Duodenal mucosa (tissue), 2 donors: Measurements from ENCODE around the gene DENND6B.
"Not testable (repeated sequence)": the region's sequence is repeated elsewhere in the genome, so short reads cannot be mapped to it uniquely, and the experiment has no call there.

ENCODE experiments used
- H3K27ac ChIP-seq: one replicate; pipeline ENCODE4 v1.7.0; 2013; ENCODE audit warnings: low read depth, low read length
- H3K27me3 ChIP-seq, 2 donors: one replicate each; pipeline ENCODE4 v1.7.0; 2013; ENCODE audit warnings: low read length in 2 of 2, control low read depth in 1 of 2; ENCODE audit not compliant: insufficient read depth in 2 of 2, control insufficient read depth in 1 of 2
- H3K36me3 ChIP-seq, 2 donors: one replicate each; pipeline ENCODE4 v1.7.0; 2013; ENCODE audit warnings: low read length in 2 of 2, control low read depth in 1 of 2; ENCODE audit not compliant: insufficient read depth in 2 of 2, control insufficient read depth in 1 of 2
- H3K4me1 ChIP-seq, 2 donors: one replicate each; pipeline ENCODE4 v1.7.0; 2013; ENCODE audit warnings: low read length in 2 of 2, control low read depth in 1 of 2; ENCODE audit not compliant: insufficient read depth in 2 of 2, control insufficient read depth in 1 of 2
- H3K4me3 ChIP-seq, 2 donors: one replicate each; pipeline ENCODE4 v1.7.0; 2013; ENCODE audit warnings: low read length in 2 of 2, low read depth in 1 of 2
- H3K9ac ChIP-seq, 2 donors: one replicate each; pipeline ENCODE4 v1.7.0; 2013; ENCODE audit warnings: low read length in 2 of 2, low read depth in 1 of 2
- H3K9me3 ChIP-seq, 2 donors: one replicate each; pipeline ENCODE4 v1.7.0; 2013; ENCODE audit warnings: low read length in 2 of 2, control low read depth in 1 of 2; ENCODE audit not compliant: control insufficient read depth in 1 of 2

Gene DENND6B

DNA sequence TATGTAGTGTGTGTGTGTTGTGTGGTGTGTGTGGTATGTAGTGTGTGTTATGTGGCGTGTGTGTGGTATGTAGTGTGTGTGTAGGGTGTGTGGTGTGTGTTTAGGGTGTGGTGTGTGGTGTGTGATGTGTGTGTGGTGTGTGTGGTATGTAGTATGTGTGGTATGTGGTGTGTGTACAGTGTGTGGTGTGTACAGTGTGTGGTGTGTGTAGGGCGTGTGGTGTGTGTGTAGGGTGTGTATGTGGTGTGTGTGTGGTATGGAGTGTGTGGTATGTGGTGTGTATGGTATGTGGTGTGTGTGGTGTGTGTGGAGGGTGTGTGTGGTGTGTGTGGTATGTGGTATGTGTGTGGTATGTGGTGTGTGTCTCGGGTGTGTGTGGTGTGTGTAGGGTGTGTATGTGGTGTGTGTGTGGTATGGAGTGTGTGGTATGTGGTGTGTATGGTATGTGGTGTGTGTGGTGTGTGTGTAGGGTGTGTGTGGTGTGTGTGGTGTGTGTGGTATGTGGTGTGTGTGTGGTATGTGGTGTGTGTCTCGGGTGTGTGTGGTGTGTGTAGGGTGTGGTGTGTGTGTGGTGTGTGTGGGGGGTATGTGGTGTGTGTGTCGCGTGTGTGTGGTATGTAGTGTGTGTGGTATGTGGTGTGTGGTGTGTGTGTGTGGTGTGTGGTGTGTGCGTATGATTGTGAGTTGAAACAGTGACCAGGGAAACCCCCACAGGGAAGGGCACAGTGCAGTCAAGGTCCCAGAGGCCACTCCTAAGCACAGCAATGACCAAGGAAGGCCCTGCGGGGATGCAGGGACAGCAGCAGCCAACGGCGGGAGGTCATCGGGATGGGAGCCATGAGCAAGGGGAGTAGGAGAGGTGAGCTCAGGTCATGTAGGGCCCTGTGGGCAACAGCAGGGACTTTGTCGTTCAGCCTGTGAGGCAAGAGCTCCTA, 13.4 kb upstream of the DENND6B start:
- no peaks in the 10 kb centered on the region for H3K36me3 ChIP-seq
- no peak overlapping the region for H3K27ac ChIP-seq
- H3K4me3 ChIP-seq: no peak overlapping the region
- H3K9ac ChIP-seq: no peak overlapping the region
- H3K4me1 ChIP-seq: peaks cover 6 to 12% of the 10 kb centered on the region in 2 donors
- H3K27me3 ChIP-seq: no peaks in the 10 kb centered on the region
- H3K9me3 ChIP-seq: no peaks in the 10 kb centered on the region

DNA sequence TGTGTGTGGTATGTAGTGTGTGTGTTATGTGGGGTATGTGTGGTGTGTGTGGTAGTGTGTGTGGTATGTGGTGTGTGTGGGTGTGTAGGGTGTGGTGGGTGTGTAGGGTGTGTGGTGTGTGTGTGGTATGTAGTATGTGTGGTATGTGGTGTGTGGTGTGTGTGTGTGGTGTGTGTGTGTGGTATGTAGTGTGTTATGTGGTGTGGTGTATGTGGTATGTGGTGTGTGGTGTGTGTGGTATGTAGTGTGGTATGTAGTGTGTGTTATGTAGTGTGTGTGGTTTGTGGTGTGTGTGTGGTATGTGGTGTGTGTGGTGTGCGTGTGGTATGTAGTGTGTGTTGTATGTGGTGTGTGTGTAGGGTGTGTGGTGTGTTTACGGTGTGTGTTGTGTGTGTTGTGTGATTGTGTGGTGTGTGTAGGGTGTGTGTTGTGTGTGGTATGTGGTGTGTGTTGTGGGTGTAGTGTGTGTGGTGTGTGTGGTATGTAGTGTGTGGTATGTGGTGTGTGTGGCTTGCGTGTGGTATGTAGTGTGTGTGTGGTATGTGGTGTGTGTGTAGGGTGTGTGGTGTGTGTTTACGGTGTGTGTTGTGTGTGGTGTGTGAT, 12.1 kb upstream of the DENND6B start:
- Histone ChIP-seq H3K27ac (no peak overlapping the region), H3K4me1 (peaks cover 6 to 12% of the 10 kb centered on the region in 2 donors), H3K27me3 (no peaks in the 10 kb centered on the region), H3K9me3 (no peaks in the 10 kb centered on the region), H3K4me3 (no peak overlapping the region), H3K36me3 (no peaks in the 10 kb centered on the region), H3K9ac (no peak overlapping the region)

DNA sequence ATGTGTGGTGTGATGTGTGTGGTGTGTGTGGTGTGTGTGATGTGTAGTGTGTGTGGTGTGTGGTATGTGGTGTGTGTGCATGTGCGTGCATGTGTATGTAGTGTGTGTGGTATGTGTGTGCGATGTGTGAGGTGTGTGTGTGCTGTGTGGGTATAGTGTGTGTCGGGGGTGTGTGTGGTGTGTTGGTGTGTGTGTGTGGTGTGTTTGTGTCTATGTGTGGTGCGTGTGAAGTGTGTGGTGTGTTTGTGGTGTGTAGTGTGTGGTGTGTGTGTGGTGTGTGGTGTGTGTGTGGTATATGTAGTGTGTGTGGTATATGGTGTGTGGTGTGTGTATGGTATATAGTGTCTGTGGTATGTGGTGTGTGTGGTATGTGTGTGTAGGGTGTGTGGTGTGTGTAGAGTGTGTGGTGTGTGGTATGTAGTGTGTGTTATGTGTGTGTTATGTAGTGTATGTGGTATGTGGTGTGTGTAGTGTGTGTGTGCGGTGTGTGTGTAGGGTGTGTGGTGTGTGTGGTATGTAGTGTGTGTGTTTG, 11.3 kb upstream of the DENND6B start:
- peaks cover 6 to 12% of the 10 kb centered on the region in 2 donors for H3K4me1 ChIP-seq
- no peak overlapping the region for H3K27ac ChIP-seq
- H3K27me3 ChIP-seq: no peaks in the 10 kb centered on the region
- no peak overlapping the region for H3K9ac ChIP-seq
- no peak overlapping the region for H3K4me3 ChIP-seq
- H3K36me3 ChIP-seq: no peaks in the 10 kb centered on the region
- no peaks in the 10 kb centered on the region for H3K9me3 ChIP-seq

DNA sequence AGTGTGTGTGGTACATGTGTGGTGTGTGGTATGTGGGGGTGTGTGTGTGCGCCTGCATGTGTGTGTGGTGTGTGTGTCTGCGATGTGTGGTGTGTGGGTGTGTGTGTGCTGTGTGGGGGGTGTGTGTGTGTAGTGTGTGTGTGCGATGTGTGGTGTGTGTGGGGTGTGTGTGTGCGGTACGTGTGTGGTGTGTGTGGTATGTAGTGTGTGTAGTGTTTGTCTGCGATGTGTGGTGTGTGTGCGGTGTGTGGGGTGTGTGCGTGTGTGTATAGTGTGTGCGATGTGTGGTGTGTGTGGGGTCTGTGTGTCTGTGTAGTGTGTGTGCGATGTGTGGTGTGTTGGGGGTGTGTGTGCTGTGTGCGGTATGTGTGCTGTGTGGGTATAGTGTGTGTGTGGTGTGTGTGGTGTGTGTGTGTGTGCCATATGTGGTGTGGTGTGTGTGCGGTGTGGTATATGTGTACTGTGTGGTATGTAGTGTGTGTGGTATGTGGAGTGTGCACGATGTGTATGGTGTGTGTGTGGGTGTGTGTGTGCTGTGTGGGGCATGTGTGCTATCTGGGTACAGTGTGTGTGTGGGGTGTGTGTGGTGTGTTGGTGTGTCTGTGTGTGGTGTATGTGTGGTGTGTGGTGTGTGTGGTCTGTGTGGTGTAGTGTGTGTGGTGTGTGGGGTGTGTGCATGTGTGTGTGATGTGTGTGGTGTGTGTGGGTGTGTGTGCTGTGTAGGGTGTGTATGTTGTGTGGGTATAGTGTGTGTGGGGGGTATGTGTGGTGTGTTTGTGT, 10.6 kb upstream of the DENND6B start:
- no peak overlapping the region for H3K9ac ChIP-seq
- H3K4me1 ChIP-seq: peaks cover 5 to 6% of the 10 kb centered on the region in 2 donors
- H3K27ac ChIP-seq: no peak overlapping the region
- no peaks in the 10 kb centered on the region for H3K36me3 ChIP-seq
- H3K9me3 ChIP-seq: no peaks in the 10 kb centered on the region
- H3K4me3 ChIP-seq: no peak overlapping the region
- H3K27me3 ChIP-seq: no peaks in the 10 kb centered on the region

DNA sequence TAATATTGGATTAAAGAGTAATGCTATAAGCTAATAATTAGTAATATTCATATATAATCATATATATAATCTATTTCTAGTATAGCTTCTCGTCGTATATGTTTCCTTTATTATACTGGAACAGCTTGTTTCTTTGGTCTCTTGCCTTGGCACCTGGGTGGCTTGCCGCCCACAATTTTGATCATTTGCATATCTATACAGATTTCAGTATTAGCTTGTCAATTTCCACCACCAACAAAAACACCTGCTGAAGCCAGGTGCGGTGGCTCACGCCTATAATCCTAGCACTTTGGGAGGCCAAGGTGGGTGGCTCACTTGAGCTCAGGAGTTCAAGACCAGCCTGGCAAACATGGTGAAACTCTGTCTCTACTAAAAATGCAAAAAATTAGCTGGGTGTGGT, 7.6 kb upstream of the DENND6B start:
- H3K9me3 ChIP-seq, H3K36me3 ChIP-seq, H3K27me3 ChIP-seq, H3K27ac ChIP-seq, H3K4me1 ChIP-seq, H3K9ac ChIP-seq, H3K4me3 ChIP-seq: not testable (repeated sequence)

DNA sequence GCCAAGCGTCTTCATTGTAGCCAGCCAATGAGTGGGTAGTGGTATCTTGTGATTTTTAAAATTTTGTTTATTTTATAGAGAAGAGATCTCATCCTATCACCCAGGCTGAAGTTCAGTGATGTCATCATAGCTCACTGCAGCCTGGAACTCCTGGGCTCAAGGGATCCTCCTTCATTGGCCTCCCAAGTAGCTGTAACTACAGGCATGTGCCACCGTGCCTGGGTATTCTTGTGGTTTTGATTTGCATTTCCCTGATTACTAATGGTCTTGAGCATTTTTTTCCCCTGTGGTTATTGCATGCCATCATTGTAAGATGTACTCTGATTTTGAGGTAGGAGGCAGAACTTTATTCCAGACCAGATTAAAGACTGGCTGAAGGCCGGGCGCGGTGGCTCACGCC, 2.4 kb upstream of the DENND6B start:
- H3K4me3 ChIP-seq: no peak overlapping the region
- H3K27me3 ChIP-seq: no peaks in the 10 kb centered on the region
- H3K9me3 ChIP-seq: no peaks in the 10 kb centered on the region
- H3K9ac ChIP-seq: no peak overlapping the region
- no peaks in the 10 kb centered on the region for H3K36me3 ChIP-seq
- peaks cover 0 to 13% of the 10 kb centered on the region in 2 donors for H3K4me1 ChIP-seq
- no peak overlapping the region for H3K27ac ChIP-seq

DNA sequence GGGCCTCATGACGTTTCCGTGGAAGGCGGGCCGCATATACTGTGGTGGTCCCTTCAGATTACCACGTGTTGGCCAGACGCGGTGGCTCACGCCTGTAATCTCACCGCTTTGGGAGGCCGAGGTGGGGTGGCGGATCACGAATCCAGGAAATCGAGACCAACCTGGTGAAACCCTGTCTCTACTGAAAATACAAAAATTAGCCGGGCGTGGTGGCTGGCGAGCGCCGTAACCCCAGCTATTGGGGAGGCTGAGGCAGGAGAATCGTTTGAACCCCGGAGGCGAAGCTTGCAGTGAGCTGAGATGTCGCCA, 853 bp upstream of the DENND6B start:
- peaks cover 0 to 13% of the 10 kb centered on the region in 2 donors for H3K4me1 ChIP-seq
- no peaks in the 10 kb centered on the region for H3K9me3 ChIP-seq
- H3K27me3 ChIP-seq: no peaks in the 10 kb centered on the region

DNA sequence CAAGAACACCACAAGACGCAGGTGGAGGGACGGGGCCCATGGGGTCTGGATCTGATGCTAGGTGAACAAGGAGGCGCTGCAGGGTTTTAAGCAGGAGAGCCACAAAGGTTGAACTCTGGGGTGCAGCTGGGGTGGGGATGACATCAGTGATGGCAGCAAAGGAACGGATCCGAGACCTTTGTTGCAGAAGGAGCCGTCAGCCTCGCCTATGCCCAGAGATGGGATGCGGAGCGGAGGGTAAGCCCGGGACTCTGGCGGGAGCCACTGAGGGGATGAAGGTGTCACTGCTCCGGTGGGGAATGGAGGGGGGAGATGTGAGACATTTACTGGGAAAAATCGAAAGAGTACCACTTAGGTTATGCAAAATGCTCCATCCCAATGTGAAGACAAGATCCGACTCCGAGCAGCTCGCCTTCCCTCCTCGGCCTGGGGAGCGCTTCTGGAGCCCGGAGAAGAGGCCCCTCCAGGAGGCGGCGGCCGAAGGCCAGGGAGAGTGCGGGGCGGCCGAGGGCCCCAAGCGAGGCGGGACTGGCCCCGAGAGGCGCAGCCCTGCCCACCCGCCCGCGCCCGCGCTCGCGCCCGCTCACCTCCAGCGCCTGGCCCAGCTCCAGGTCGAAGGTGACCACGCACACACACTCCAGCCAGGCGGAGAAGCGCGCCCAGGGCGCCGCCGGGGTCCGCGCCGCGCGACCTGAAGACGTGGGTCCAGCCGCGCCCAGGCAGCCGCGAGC, 422 bp downstream of the DENND6B start:
- Histone ChIP-seq H3K9ac (peak overlapping the region; percentile 6 to 33), H3K9me3 (no peaks in the 10 kb centered on the region), H3K36me3 (no peaks in the 10 kb centered on the region), H3K27me3 (no peaks in the 10 kb centered on the region), H3K4me3 (peak overlapping the region; percentile 56 to 65), H3K4me1 (peaks cover 0 to 13% of the 10 kb centered on the region in 2 donors), H3K27ac (no peak overlapping the region)

More for the DNA sequence above, 853 bp upstream of the DENND6B start:
- Histone ChIP-seq H3K4me3 (peak overlapping the region; percentile 79 to 82), H3K36me3 (no peaks in the 10 kb centered on the region), H3K27ac (no peak overlapping the region), H3K9ac (peak overlapping the region; percentile 87 to 94)

DNA sequence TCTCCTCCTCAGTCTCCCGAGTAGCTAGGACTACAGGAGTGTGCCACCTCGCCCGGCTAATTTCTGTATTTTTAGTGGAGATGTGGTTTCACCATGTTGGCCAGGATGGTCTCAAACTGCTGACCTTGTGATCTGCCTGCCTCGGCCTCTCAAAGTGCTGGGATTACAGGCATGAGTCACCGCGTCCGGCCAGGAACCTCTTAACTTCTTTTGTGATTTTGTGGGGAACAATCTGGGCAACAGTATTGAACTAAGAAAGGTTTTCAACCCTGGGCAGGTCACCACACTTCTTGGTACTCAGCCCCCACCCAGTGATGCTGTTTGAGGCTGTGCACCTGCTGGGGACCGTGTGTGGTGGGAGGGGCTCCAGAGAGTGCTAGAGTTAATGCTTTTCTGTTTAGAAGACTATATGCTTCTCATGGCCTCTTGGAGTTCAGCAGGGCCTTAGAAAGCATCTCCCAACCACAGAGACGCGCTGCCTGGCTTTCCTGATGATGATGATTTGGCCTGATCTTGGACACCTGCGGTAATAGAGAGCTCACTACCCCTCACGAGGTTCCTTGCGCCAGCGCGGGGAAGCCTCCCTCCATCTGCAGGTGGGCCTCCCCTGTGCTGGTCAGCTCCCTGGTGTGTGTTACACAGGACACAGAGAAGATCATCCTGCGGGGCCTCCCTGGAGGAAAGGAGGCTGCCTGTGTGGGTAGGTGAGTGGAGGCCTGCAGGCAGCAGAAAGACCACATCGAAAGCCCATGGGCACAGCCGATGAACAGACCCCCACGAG, 1.2 kb downstream of the DENND6B start:
- Histone ChIP-seq H3K9me3 (no peaks in the 10 kb centered on the region), H3K36me3 (no peaks in the 10 kb centered on the region), H3K27me3 (no peaks in the 10 kb centered on the region), H3K27ac (no peak overlapping the region), H3K4me3 (no peak overlapping the region), H3K4me1 (peaks cover 0 to 13% of the 10 kb centered on the region in 2 donors), H3K9ac (peak overlapping the region; percentile 6 to 33)
